ENCODE measurements around the gene SOBP.

Gene SOBP

GRCh38 chr6:107703606-107704005, 213.7 kb downstream of the SOBP start:
- no peak for DNase-seq

GRCh38 chr6:107704347-107705013, 214.6 kb downstream of the SOBP start:
- DNase-seq = peak; percentile 28

GRCh38 chr6:107706516-107707115, 216.7 kb downstream of the SOBP start:
- no peak for DNase-seq

- peak; percentile 46 for DNase-seq
Measured at GRCh38 chr6:107707346-107708275, 217.7 kb downstream of the SOBP start.

GRCh38 chr6:107708435-107708834, 218.5 kb downstream of the SOBP start:
- no peak for DNase-seq

- no peak for DNase-seq
Measured at GRCh38 chr6:107709341-107709740, 219.4 kb downstream of the SOBP start.
